Measurements from ENCODE around the gene DHRS7. TPM values are rescaled to one million over a fixed set of nuclear protein-coding genes. Genes with fewer than 3 reads are reported as not detected.

DHRS7 gene
- total and polyA plus RNA-seq, 2 of the 8 experiments (the other 6 are each of a cell fraction or from before 2014, with no cell fraction given), result 10.8 to 27.5 TPM

GRCh38 chr14:60166142-60166541 lies 944 bp upstream of the DHRS7 start:
- Histone ChIP-seq H3K4me3 (ENCODE audit: extremely low read depth in 1 of 4, insufficient read depth in 2 of 4, low read depth in 3 of 4, low read length in 4 of 4) (no peak overlapping the region), H3K79me2 (ENCODE audit: control insufficient read depth in 1 of 2, insufficient read depth in 2 of 2, low read length in 2 of 2) (no peaks in the 10 kb centered on the region), H2AK5ac (ENCODE audit: low read depth, low read length) (no peak overlapping the region), H2BK15ac (ENCODE audit: low read length) (no peak overlapping the region), H3K36me3 (ENCODE audit: control insufficient read depth in 2 of 4, insufficient read depth in 4 of 4, low read length in 3 of 4) (no peaks in the 10 kb centered on the region), H3K4me2 (ENCODE audit: insufficient read depth in 1 of 2, low read depth in 2 of 2, low read length in 2 of 2) (peak overlapping the region in 1 of 2 experiments; percentile 97; a peak in 1 of 4 replicates), H3K79me1 (ENCODE audit: low read depth, low read length) (no peaks in the 10 kb centered on the region), H2BK20ac (ENCODE audit: low read length) (no peak overlapping the region), H2BK5ac (ENCODE audit: low read depth, low read length) (no peak overlapping the region), H3K23me2 (ENCODE audit: low read depth, low read length) (peaks cover 3% of the 10 kb centered on the region; the same call in 1 of the 2 replicates), H4K91ac (replicated peaks; ENCODE audit: insufficient read length, low read length) (no peak overlapping the region), H4K5ac (ENCODE audit: insufficient read length, low read depth, low read length) (no peak overlapping the region), H3K9ac (replicated peaks in 1 of 4; ENCODE audit: extremely low read depth in 1 of 4, low read depth in 3 of 4, low read length in 3 of 4) (no peak overlapping the region), H3K4ac (replicated peaks; ENCODE audit: insufficient read length, low read depth, low read length) (no peak overlapping the region), H2BK12ac (ENCODE audit: low read depth, low read length) (no peak overlapping the region), H3K27ac (ENCODE audit: low read depth, low read length) (no peak overlapping the region), H3K9me3 (ENCODE audit: insufficient read depth in 2 of 2, low read depth in 1 of 2, low read length in 1 of 2) (0 out of 4 replicates have a peak, but pooled peaks cover 0 to 2% of the 10 kb centered on the region in 2 experiments), H3K18ac (ENCODE audit: extremely low read depth, low read length) (no peak overlapping the region), H3K4me1 (replicated peaks in 1 of 4; ENCODE audit: control insufficient read depth in 3 of 4, insufficient read depth in 4 of 4, low read length in 3 of 4) (peaks cover 4 to 12% (median 5%) of the 10 kb centered on the region in 4 experiments; a peak in 3 of 7 replicates), H4K20me1 (replicated peaks in 1 of 2; ENCODE audit: control insufficient read depth in 1 of 2, insufficient read depth in 2 of 2, low read length in 2 of 2) (no peaks in the 10 kb centered on the region), H3K14ac (ENCODE audit: insufficient read length) (no peak overlapping the region), H2BK120ac (replicated peaks; ENCODE audit: low read depth, low read length) (no peak overlapping the region), H3K56ac (replicated peaks; ENCODE audit: insufficient read length, low read depth, low read length) (no peak overlapping the region), H4K8ac (ENCODE audit: extremely low read depth, insufficient read depth, low read length) (no peak overlapping the region), H2AFZ (ENCODE audit: low read length) (no peak overlapping the region), H3K27me3 (replicated peaks in 1 of 4; ENCODE audit: control insufficient read depth in 3 of 4, extremely low read depth in 1 of 4, insufficient read depth in 3 of 4, low read length in 3 of 4) (no peaks in the 10 kb centered on the region; a peak in 2 of 7 replicates), H3K23ac (ENCODE audit: insufficient read length) (no peak overlapping the region)
- DNase-seq (ENCODE audit: low read depth in 1 of 2, low spot score in 2 of 2) (no peak), FAIRE-seq (no peak)
- WGBS, 2 experiments (ENCODE audit: extremely low coverage in 1 of 2, insufficient coverage in 1 of 2, insufficient read length in 1 of 2, insufficient replicate concordance in 2 of 2, low coverage in 1 of 2, low lambda C conversion rate in 2 of 2, missing lambda C conversion rate in 1 of 2), result 76% methylated on average over 3 of the region's 3 CpGs; no CpG with 5 or more reads in 1 of the 2 experiments
- ChIA-PET POLR2A (ENCODE audit: partially characterized antibody) (interaction anchor here (0.9 to 1.1 kb wide), 4 partner anchors 70 to 160 kb away, joined by 3 to 5 read pairs (median 3); partner anchors contain the start of gene PCNX4), CTCF (ENCODE audit: partially characterized antibody) (interaction anchor here (0.7 to 3.0 kb wide), 6 partner anchors 15 to 202 kb away, joined by 3 to 13 read pairs (median 4); no protein-coding TSS in a partner anchor)
- TF ChIP-seq, protein P1, sequence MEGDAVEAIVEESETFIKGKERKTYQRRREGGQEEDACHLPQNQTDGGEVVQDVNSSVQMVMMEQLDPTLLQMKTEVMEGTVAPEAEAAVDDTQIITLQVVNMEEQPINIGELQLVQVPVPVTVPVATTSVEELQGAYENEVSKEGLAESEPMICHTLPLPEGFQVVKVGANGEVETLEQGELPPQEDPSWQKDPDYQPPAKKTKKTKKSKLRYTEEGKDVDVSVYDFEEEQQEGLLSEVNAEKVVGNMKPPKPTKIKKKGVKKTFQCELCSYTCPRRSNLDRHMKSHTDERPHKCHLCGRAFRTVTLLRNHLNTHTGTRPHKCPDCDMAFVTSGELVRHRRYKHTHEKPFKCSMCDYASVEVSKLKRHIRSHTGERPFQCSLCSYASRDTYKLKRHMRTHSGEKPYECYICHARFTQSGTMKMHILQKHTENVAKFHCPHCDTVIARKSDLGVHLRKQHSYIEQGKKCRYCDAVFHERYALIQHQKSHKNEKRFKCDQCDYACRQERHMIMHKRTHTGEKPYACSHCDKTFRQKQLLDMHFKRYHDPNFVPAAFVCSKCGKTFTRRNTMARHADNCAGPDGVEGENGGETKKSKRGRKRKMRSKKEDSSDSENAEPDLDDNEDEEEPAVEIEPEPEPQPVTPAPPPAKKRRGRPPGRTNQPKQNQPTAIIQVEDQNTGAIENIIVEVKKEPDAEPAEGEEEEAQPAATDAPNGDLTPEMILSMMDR (IDR thresholded peaks at IDR 0.05; ENCODE audit: control extremely low read depth in 1 of 3, insufficient read depth in 1 of 3, low read depth in 1 of 3, low read length in 3 of 3), result no peak
- no peak for TF ChIP-seq RFX5 (IDR thresholded peaks at IDR 0.05; ENCODE audit: borderline replicate concordance, low read depth, low read length)
- no peak for TF ChIP-seq CBX8 (IDR thresholded peaks at IDR 0.05; ENCODE audit: borderline replicate concordance, low read depth, low read length)
- no peak for TF ChIP-seq FOSL1 (IDR thresholded peaks at IDR 0.05; ENCODE audit: insufficient read depth, low read depth, low read length)
- TF ChIP-seq SP2 (IDR thresholded peaks at IDR 0.05; ENCODE audit: low read length), result no peak
- TF ChIP-seq RXRA (IDR thresholded peaks at IDR 0.05; ENCODE audit: insufficient read depth, low read depth, low read length), result no peak
- no peak for TF ChIP-seq TEAD4 (IDR thresholded peaks at IDR 0.05; ENCODE audit: low read depth, low read length)
- TF ChIP-seq SIN3A (conservative IDR thresholded peaks at IDR 0.05 in 1 of 2, IDR thresholded peaks at IDR 0.05 in 1 of 2; ENCODE audit: low read depth in 1 of 2, low read length in 2 of 2), result no peak
- no peak for TF ChIP-seq CTBP2 (IDR thresholded peaks at IDR 0.05; ENCODE audit: borderline replicate concordance, insufficient read depth, insufficient read length, low read length)
- no peak for TF ChIP-seq RBBP5 (IDR thresholded peaks at IDR 0.05; ENCODE audit: borderline replicate concordance, low read depth, low read length)
